ENCODE results near the gene CORT. TPM values are rescaled to one million over a fixed set of nuclear protein-coding genes. Genes with fewer than 3 reads are reported as not detected.

CORT gene
- total RNA-seq, 1 donor from 2014 or later: not detected

- no peak for TF ChIP-seq CTCF (IDR thresholded peaks at IDR 0.05)
- Histone ChIP-seq H3K4me3 (no peak overlapping the region), H3K9me3 (no peaks in the 10 kb centered on the region), H3K27ac (no peak overlapping the region), H3K27me3 (ENCODE audit: low read depth) (no peaks in the 10 kb centered on the region), H3K36me3 (peaks cover 4% of the 10 kb centered on the region), H3K4me1 (peaks cover 4% of the 10 kb centered on the region)
- DNase-seq: no peak
- ATAC-seq: no peak
- intact Hi-C loops (cut with DNase I): no loop called here
Observed at GRCh38 chr1:10489291-10490055, 39.6 kb downstream of the CORT start.

- Histone ChIP-seq H3K4me3 (no peak overlapping the region), H3K4me1 (peaks cover 11% of the 10 kb centered on the region), H3K27ac (no peak overlapping the region), H3K27me3 (ENCODE audit: low read depth) (no peaks in the 10 kb centered on the region), H3K36me3 (peaks cover 4% of the 10 kb centered on the region), H3K9me3 (no peaks in the 10 kb centered on the region)
- no peak for DNase-seq
- no peak for ATAC-seq
- no peak for TF ChIP-seq CTCF (IDR thresholded peaks at IDR 0.05)
- intact Hi-C loops (cut with DNase I): no loop called here
Observed at GRCh38 chr1:10490286-10490970, 40.6 kb downstream of the CORT start.

GRCh38 chr1:10494418-10494753 is 44.6 kb downstream of the CORT start:
- no peak overlapping the region for H3K4me3 ChIP-seq
- H3K27ac ChIP-seq: no peak overlapping the region
- H3K4me1 ChIP-seq: peaks cover 15% of the 10 kb centered on the region
- intact Hi-C loops (cut with DNase I): no loop called here
- no peak for TF ChIP-seq CTCF (IDR thresholded peaks at IDR 0.05)
- peaks cover 18% of the 10 kb centered on the region for H3K36me3 ChIP-seq
- DNase-seq (no peak), ATAC-seq (no peak)
- H3K9me3 ChIP-seq: no peaks in the 10 kb centered on the region
- no peaks in the 10 kb centered on the region for H3K27me3 ChIP-seq (ENCODE audit: low read depth)

GRCh38 chr1:10494754-10495474 is 45.1 kb downstream of the CORT start:
- Histone ChIP-seq H3K27me3 (ENCODE audit: low read depth) (no peaks in the 10 kb centered on the region), H3K27ac (peak overlapping the region; percentile 53), H3K36me3 (peaks cover 14% of the 10 kb centered on the region), H3K4me3 (peak overlapping the region; percentile 33), H3K9me3 (no peaks in the 10 kb centered on the region), H3K4me1 (peaks cover 15% of the 10 kb centered on the region)
- intact Hi-C loops (cut with DNase I): no loop called here
- peak; percentile 82 for DNase-seq
- ATAC-seq: peak; percentile 87 to 92
- peak; percentile 94 for TF ChIP-seq CTCF (IDR thresholded peaks at IDR 0.05)

GRCh38 chr1:10495475-10495817 is 45.6 kb downstream of the CORT start:
- ATAC-seq: no peak
- H3K4me3 ChIP-seq: peak overlapping the region; percentile 33
- intact Hi-C loops (cut with DNase I): no loop called here
- H3K27ac ChIP-seq: peak overlapping the region; percentile 53
- H3K9me3 ChIP-seq: no peaks in the 10 kb centered on the region
- no peaks in the 10 kb centered on the region for H3K27me3 ChIP-seq (ENCODE audit: low read depth)
- no peak for DNase-seq
- peaks cover 14% of the 10 kb centered on the region for H3K36me3 ChIP-seq
- no peak for TF ChIP-seq CTCF (IDR thresholded peaks at IDR 0.05)
- peaks cover 15% of the 10 kb centered on the region for H3K4me1 ChIP-seq
